Natural killer cell (primary cell): ENCODE results near the gene POU3F1. TPM values are rescaled to one million over a fixed set of nuclear protein-coding genes. Genes with fewer than 3 reads are reported as not detected.

Experiments used
- ATAC-seq, 3 donors: fragments of 150-1000 bp in 2 of 3; fragments of 200-7000 bp in 1 of 3; cut with Tn5 transposase; 1 replicate in 1 of 3; 2 replicates in 2 of 3; pipeline ENCODE4 v1.10.0; 2021; ENCODE audit warnings: mild to moderate bottlenecking in 2 of 3, moderate library complexity in 2 of 3
- DNase-seq, 2 donors: peaks; one replicate each; pipeline versions ENCODE4 v3.0.0 to v3.0.0-alpha.2; 2013 to 2021; ENCODE audit warnings: mixed read lengths in 1 of 2
- H3K27ac ChIP-seq: one replicate; pipeline ENCODE4 v1.5.1; 2013; ENCODE audit warnings: mild to moderate bottlenecking, low read length
- H3K27me3 ChIP-seq: one replicate; pipeline ENCODE4 v1.6.1; 2013; ENCODE audit warnings: low read length; ENCODE audit not compliant: control insufficient read depth, insufficient read depth
- H3K36me3 ChIP-seq: one replicate; pipeline ENCODE4 v1.6.1; 2013; ENCODE audit warnings: low read length; ENCODE audit not compliant: control insufficient read depth, insufficient read depth
- H3K4me1 ChIP-seq: one replicate; pipeline ENCODE4 v1.6.1; 2013; ENCODE audit warnings: low read length; ENCODE audit not compliant: control insufficient read depth, insufficient read depth
- H3K4me3 ChIP-seq: one replicate; pipeline ENCODE4 v1.5.1; 2013; ENCODE audit warnings: low read length
- H3K9me3 ChIP-seq: one replicate; pipeline ENCODE4 v1.6.1; 2013; ENCODE audit warnings: low read length; ENCODE audit not compliant: control insufficient read depth, insufficient read depth
- H3K27ac Mint-ChIP-seq, 2 donors: one replicate each; pipeline ENCODE4 v1.8.0; 2022; ENCODE audit warnings: mild to moderate bottlenecking in 2 of 2, mixed read lengths in 2 of 2, moderate library complexity in 1 of 2
- H3K27me3 Mint-ChIP-seq, 2 donors: one replicate each; pipeline ENCODE4 v1.8.0; 2022; ENCODE audit warnings: low read depth in 2 of 2, mixed read lengths in 2 of 2
- H3K36me3 Mint-ChIP-seq: one replicate; pipeline ENCODE4 v1.8.0; 2022; ENCODE audit warnings: mixed read lengths
- H3K4me1 Mint-ChIP-seq, 2 donors: one replicate each; pipeline ENCODE4 v1.8.0; 2022; ENCODE audit warnings: mixed read lengths in 2 of 2
- H3K4me3 Mint-ChIP-seq: one replicate; pipeline ENCODE4 v1.8.0; 2022; ENCODE audit warnings: mild to moderate bottlenecking, moderate library complexity, mixed read lengths
- H3K9me3 Mint-ChIP-seq, 2 donors: one replicate each; pipeline ENCODE4 v1.8.0; 2022; ENCODE audit warnings: mixed read lengths in 2 of 2
- CTCF ChIP-seq: fragments of 200-600 bp; IDR thresholded peaks from one replicate; pipeline ENCODE4 v1.8.0; 2022; ENCODE audit warnings: antibody characterized with exemption
- WGBS: methylation state at CpG from one replicate; pipeline ENCODE4 v1.1.7; 2013; ENCODE audit warnings: missing lambda C conversion rate; ENCODE audit not compliant: insufficient coverage; 5-methylcytosine and 5-hydroxymethylcytosine counted together
- intact Hi-C: fragments of 100-400 bp; cut with micrococcal nuclease; formaldehyde crosslinking; loops from one replicate; pipeline ENCODE4 v1.14.2; 2022
- total RNA-seq, 4 donors: library from RNA; stranded (reverse); fragments of 120-200 nt in 1 of 4; gene quantifications; one replicate each; pipeline versions ENCODE4 v1.2.3 to v1.2.4, GENCODE V29; 2013 to 2022

Gene POU3F1
- total RNA-seq, 3 donors from 2014 or later (not counting 1 experiment from before 2014, with no cell fraction given), result 0.12 to 0.15 TPM; not detected in 1

- 76% methylated on average over 6 of the region's 6 CpGs for WGBS
- Histone ChIP-seq H3K27me3 (no peaks in the 10 kb centered on the region), H3K4me3 (no peak overlapping the region), H3K9me3 (no peaks in the 10 kb centered on the region), H3K4me1 (no peaks in the 10 kb centered on the region), H3K36me3 (no peaks in the 10 kb centered on the region), H3K27ac (no peak overlapping the region)
- Mint-ChIP-seq H3K27me3 (peaks cover 6 to 13% of the 10 kb centered on the region in 2 donors), H3K36me3 (no peaks in the 10 kb centered on the region), H3K9me3 (no peaks in the 10 kb centered on the region), H3K4me3 (no peak overlapping the region), H3K27ac (no peak overlapping the region), H3K4me1 (no peaks in the 10 kb centered on the region)
- ATAC-seq (no peak), DNase-seq (no peak)
- intact Hi-C loops, result no loop called here
- TF ChIP-seq CTCF, result no peak
Observed at GRCh38 chr1:38062361-38063288, 16.0 kb upstream of the POU3F1 start.

GRCh38 chr1:38061883-38062328 is 15.3 kb upstream of the POU3F1 start:
- peaks cover 0 to 9% of the 10 kb centered on the region in 2 donors for H3K27me3 Mint-ChIP-seq
- 58% methylated on average over 7 of the region's 7 CpGs for WGBS
- Histone ChIP-seq H3K4me3 (no peak overlapping the region), H3K36me3 (no peaks in the 10 kb centered on the region), H3K9me3 (no peaks in the 10 kb centered on the region), H3K4me1 (no peaks in the 10 kb centered on the region), H3K27ac (no peak overlapping the region), H3K27me3 (no peaks in the 10 kb centered on the region)
- intact Hi-C loops, result no loop called here
- TF ChIP-seq CTCF, result no peak
- no peak overlapping the region for H3K4me3 Mint-ChIP-seq
- H3K9me3 Mint-ChIP-seq, result no peaks in the 10 kb centered on the region
- ATAC-seq, result no peak
- H3K36me3 Mint-ChIP-seq, result no peaks in the 10 kb centered on the region
- H3K27ac Mint-ChIP-seq, result no peak overlapping the region
- no peaks in the 10 kb centered on the region for H3K4me1 Mint-ChIP-seq
- DNase-seq, result no peak

- WGBS, result no CpG with 5 or more reads among the region's 1 CpG
- ATAC-seq (no peak), DNase-seq (no peak)
- Mint-ChIP-seq H3K27ac (no peak overlapping the region), H3K9me3 (no peaks in the 10 kb centered on the region), H3K4me1 (no peaks in the 10 kb centered on the region), H3K27me3 (peaks cover 0 to 9% of the 10 kb centered on the region in 2 donors), H3K4me3 (no peak overlapping the region), H3K36me3 (no peaks in the 10 kb centered on the region)
- TF ChIP-seq CTCF, result no peak
- H3K27me3 ChIP-seq, result no peaks in the 10 kb centered on the region
- H3K4me3 ChIP-seq, result no peak overlapping the region
- H3K36me3 ChIP-seq, result no peaks in the 10 kb centered on the region
- H3K9me3 ChIP-seq, result no peaks in the 10 kb centered on the region
- no peak overlapping the region for H3K27ac ChIP-seq
- intact Hi-C loops, result no loop called here
- H3K4me1 ChIP-seq, result no peaks in the 10 kb centered on the region
Observed at GRCh38 chr1:38061290-38061689, 14.7 kb upstream of the POU3F1 start.
